Natural killer cell (primary cell): ENCODE data around the gene TTC6. TPM values are rescaled to one million over a fixed set of nuclear protein-coding genes. Genes with fewer than 3 reads are reported as not detected.

ENCODE experiments used
- ATAC-seq, 3 donors: fragments of 150-1000 bp in 2 of 3; fragments of 200-7000 bp in 1 of 3; cut with Tn5 transposase; 1 replicate in 1 of 3; 2 replicates in 2 of 3; pipeline ENCODE4 v1.10.0; 2021; ENCODE audit warnings: mild to moderate bottlenecking in 2 of 3, moderate library complexity in 2 of 3
- DNase-seq, 2 donors: peaks; one replicate each; pipeline versions ENCODE4 v3.0.0 to v3.0.0-alpha.2; 2013 to 2021; ENCODE audit warnings: mixed read lengths in 1 of 2
- H3K27ac ChIP-seq: one replicate; pipeline ENCODE4 v1.5.1; 2013; ENCODE audit warnings: mild to moderate bottlenecking, low read length
- H3K27me3 ChIP-seq: one replicate; pipeline ENCODE4 v1.6.1; 2013; ENCODE audit warnings: low read length; ENCODE audit not compliant: control insufficient read depth, insufficient read depth
- H3K36me3 ChIP-seq: one replicate; pipeline ENCODE4 v1.6.1; 2013; ENCODE audit warnings: low read length; ENCODE audit not compliant: control insufficient read depth, insufficient read depth
- H3K4me1 ChIP-seq: one replicate; pipeline ENCODE4 v1.6.1; 2013; ENCODE audit warnings: low read length; ENCODE audit not compliant: control insufficient read depth, insufficient read depth
- H3K4me3 ChIP-seq: one replicate; pipeline ENCODE4 v1.5.1; 2013; ENCODE audit warnings: low read length
- H3K9me3 ChIP-seq: one replicate; pipeline ENCODE4 v1.6.1; 2013; ENCODE audit warnings: low read length; ENCODE audit not compliant: control insufficient read depth, insufficient read depth
- H3K27ac Mint-ChIP-seq, 2 donors: one replicate each; pipeline ENCODE4 v1.8.0; 2022; ENCODE audit warnings: mild to moderate bottlenecking in 2 of 2, mixed read lengths in 2 of 2, moderate library complexity in 1 of 2
- H3K27me3 Mint-ChIP-seq, 2 donors: one replicate each; pipeline ENCODE4 v1.8.0; 2022; ENCODE audit warnings: low read depth in 2 of 2, mixed read lengths in 2 of 2
- H3K36me3 Mint-ChIP-seq: one replicate; pipeline ENCODE4 v1.8.0; 2022; ENCODE audit warnings: mixed read lengths
- H3K4me1 Mint-ChIP-seq, 2 donors: one replicate each; pipeline ENCODE4 v1.8.0; 2022; ENCODE audit warnings: mixed read lengths in 2 of 2
- H3K4me3 Mint-ChIP-seq: one replicate; pipeline ENCODE4 v1.8.0; 2022; ENCODE audit warnings: mild to moderate bottlenecking, moderate library complexity, mixed read lengths
- H3K9me3 Mint-ChIP-seq, 2 donors: one replicate each; pipeline ENCODE4 v1.8.0; 2022; ENCODE audit warnings: mixed read lengths in 2 of 2
- CTCF ChIP-seq: fragments of 200-600 bp; IDR thresholded peaks from one replicate; pipeline ENCODE4 v1.8.0; 2022; ENCODE audit warnings: antibody characterized with exemption
- WGBS: methylation state at CpG from one replicate; pipeline ENCODE4 v1.1.7; 2013; ENCODE audit warnings: missing lambda C conversion rate; ENCODE audit not compliant: insufficient coverage; 5-methylcytosine and 5-hydroxymethylcytosine counted together
- intact Hi-C: fragments of 100-400 bp; cut with micrococcal nuclease; formaldehyde crosslinking; loops from one replicate; pipeline ENCODE4 v1.14.2; 2022
- total RNA-seq, 4 donors: library from RNA; stranded (reverse); fragments of 120-200 nt in 1 of 4; gene quantifications; one replicate each; pipeline versions ENCODE4 v1.2.3 to v1.2.4, GENCODE V29; 2013 to 2022

The TTC6 gene
- total RNA-seq, 3 donors from 2014 or later (not counting 1 experiment from before 2014, with no cell fraction given), result not detected

- WGBS, result 93% methylated on average over 4 of the region's 6 CpGs
- no peak for ATAC-seq
- Mint-ChIP-seq H3K27ac (no peak overlapping the region), H3K4me1 (no peaks in the 10 kb centered on the region), H3K27me3 (no peaks in the 10 kb centered on the region), H3K4me3 (no peak overlapping the region), H3K9me3 (peaks cover 3 to 12% of the 10 kb centered on the region in 2 donors), H3K36me3 (peaks cover 16% of the 10 kb centered on the region)
- intact Hi-C loops, result no loop called here
- Histone ChIP-seq H3K4me3 (no peak overlapping the region), H3K36me3 (no peaks in the 10 kb centered on the region), H3K9me3 (no peaks in the 10 kb centered on the region), H3K27me3 (no peaks in the 10 kb centered on the region), H3K4me1 (no peaks in the 10 kb centered on the region), H3K27ac (no peak overlapping the region)
- no peak for TF ChIP-seq CTCF
- DNase-seq, result no peak
These were observed 36.0 kb upstream of the TTC6 start for GRCh38 chr14:37559386-37559785.

GRCh38 chr14:37563189-37563588, 32.2 kb upstream of the TTC6 start:
- H3K9me3 Mint-ChIP-seq, result no peaks in the 10 kb centered on the region
- H3K27me3 Mint-ChIP-seq, result no peaks in the 10 kb centered on the region
- 81% methylated on average over 2 of the region's 2 CpGs for WGBS
- H3K27me3 ChIP-seq, result no peaks in the 10 kb centered on the region
- H3K4me3 ChIP-seq, result no peak overlapping the region
- H3K36me3 Mint-ChIP-seq, result no peaks in the 10 kb centered on the region
- H3K4me1 Mint-ChIP-seq, result no peaks in the 10 kb centered on the region
- H3K9me3 ChIP-seq, result no peaks in the 10 kb centered on the region
- H3K4me1 ChIP-seq, result no peaks in the 10 kb centered on the region
- ATAC-seq (no peak), DNase-seq (no peak)
- no peak for TF ChIP-seq CTCF
- no peaks in the 10 kb centered on the region for H3K36me3 ChIP-seq
- no peak overlapping the region for H3K4me3 Mint-ChIP-seq
- H3K27ac ChIP-seq, result no peak overlapping the region
- intact Hi-C loops, result no loop called here
- H3K27ac Mint-ChIP-seq, result no peak overlapping the region

- no peak overlapping the region for H3K4me3 Mint-ChIP-seq
- H3K9me3 Mint-ChIP-seq, result peaks cover 0 to 3% of the 10 kb centered on the region in 2 donors
- H3K4me1 Mint-ChIP-seq, result no peaks in the 10 kb centered on the region
- H3K9me3 ChIP-seq, result no peaks in the 10 kb centered on the region
- no peaks in the 10 kb centered on the region for H3K4me1 ChIP-seq
- no peak overlapping the region for H3K27ac Mint-ChIP-seq
- no peak overlapping the region for H3K4me3 ChIP-seq
- no CpG with 5 or more reads among the region's 1 CpG for WGBS
- no peaks in the 10 kb centered on the region for H3K27me3 Mint-ChIP-seq
- no peaks in the 10 kb centered on the region for H3K36me3 Mint-ChIP-seq
- no peaks in the 10 kb centered on the region for H3K36me3 ChIP-seq
- H3K27ac ChIP-seq, result no peak overlapping the region
- intact Hi-C loops, result no loop called here
- DNase-seq (no peak), ATAC-seq (no peak)
- no peaks in the 10 kb centered on the region for H3K27me3 ChIP-seq
- TF ChIP-seq CTCF, result no peak
These were observed 29.9 kb upstream of the TTC6 start for GRCh38 chr14:37565550-37565949.

GRCh38 chr14:37566811-37567371, 28.5 kb upstream of the TTC6 start:
- Histone ChIP-seq H3K36me3 (no peaks in the 10 kb centered on the region), H3K9me3 (no peaks in the 10 kb centered on the region), H3K4me3 (no peak overlapping the region), H3K27ac (no peak overlapping the region), H3K27me3 (no peaks in the 10 kb centered on the region), H3K4me1 (no peaks in the 10 kb centered on the region)
- ATAC-seq (no peak), DNase-seq (no peak)
- TF ChIP-seq CTCF, result no peak
- H3K4me1 Mint-ChIP-seq, result no peaks in the 10 kb centered on the region
- no peaks in the 10 kb centered on the region for H3K27me3 Mint-ChIP-seq
- no peak overlapping the region for H3K27ac Mint-ChIP-seq
- 43% methylated on average over 2 of the region's 3 CpGs for WGBS
- intact Hi-C loops, result no loop called here
- peaks cover 3 to 5% of the 10 kb centered on the region in 2 donors for H3K9me3 Mint-ChIP-seq
- H3K36me3 Mint-ChIP-seq, result no peaks in the 10 kb centered on the region
- H3K4me3 Mint-ChIP-seq, result no peak overlapping the region
